SH-SY5Y (cell line): ENCODE results near the gene SOAT2.

Source experiments
- GATA2 ChIP-seq: IDR thresholded peaks from 2 replicates; pipeline ENCODE4 v1.6.1; 2011; ENCODE audit warnings: mild to moderate bottlenecking, low read depth, low read length
- GATA3 ChIP-seq: IDR thresholded peaks from 2 replicates; pipeline ENCODE4 v1.6.1; 2011; ENCODE audit warnings: low read depth, mild to moderate bottlenecking, low read length, moderate library complexity

DNA sequence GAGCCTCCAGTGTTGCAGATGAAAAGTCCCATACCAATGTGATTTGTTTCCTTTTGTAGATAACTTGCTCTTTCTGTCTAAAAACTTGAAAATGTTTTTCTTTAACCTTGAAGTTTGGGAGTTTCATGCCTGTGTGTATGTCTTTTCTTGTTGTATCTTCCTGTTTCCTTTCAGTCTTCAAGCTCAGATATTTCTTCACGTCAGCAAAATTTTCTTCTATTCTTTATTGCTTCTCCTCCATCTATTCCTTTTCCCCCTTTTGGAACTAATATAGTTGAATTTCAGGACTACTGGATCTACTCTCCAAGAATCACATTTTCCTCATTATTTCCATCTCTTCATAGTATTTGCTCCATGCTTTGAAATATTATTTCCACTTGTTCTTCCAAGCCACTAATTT lies 23.9 kb downstream of the SOAT2 start:
- TF ChIP-seq GATA3 (no peak), GATA2 (no peak)
